Smooth muscle cell (in vitro differentiated cells): ENCODE measurements around the gene FAM89B. TPM values are rescaled to one million over a fixed set of nuclear protein-coding genes. Genes with fewer than 3 reads are reported as not detected.

Experiments
- DNase-seq: peaks from one replicate; lab custom pipeline; 2025; ENCODE audit not compliant: unreplicated experiment; lab: John Stamatoyannopoulos, UW
- H2AFZ ChIP-seq: fragments of 200-600 bp; sonication (generic); 2 replicates; pipeline ENCODE4 v1.6.0; 2016; ENCODE audit warnings: antibody characterized with exemption, low read depth, mild to moderate bottlenecking
- H3F3A ChIP-seq: fragments of 200-600 bp; sonication (generic); 2 replicates; pipeline ENCODE4 v1.6.0; 2017; ENCODE audit warnings: antibody characterized with exemption, low read depth
- H3K27ac ChIP-seq: fragments of 200-600 bp; sonication (generic); 2 replicates; pipeline ENCODE4 v1.5.1; 2016; ENCODE audit warnings: low read depth, mild to moderate bottlenecking
- H3K27me3 ChIP-seq: fragments of 200-600 bp; sonication (generic); 2 replicates; pipeline ENCODE4 v1.6.1; 2016; ENCODE audit warnings: low read depth, mild to moderate bottlenecking
- H3K36me3 ChIP-seq: fragments of 200-600 bp; sonication (generic); 2 replicates; pipeline ENCODE4 v1.5.1; 2016; ENCODE audit warnings: low read depth
- H3K4me1 ChIP-seq: fragments of 200-600 bp; sonication (generic); 2 replicates; pipeline ENCODE4 v1.5.1; 2016; ENCODE audit warnings: low read depth
- H3K4me2 ChIP-seq: fragments of 200-600 bp; sonication (generic); 2 replicates; pipeline ENCODE4 v1.6.0; 2016; ENCODE audit warnings: mild to moderate bottlenecking
- H3K4me3 ChIP-seq: fragments of 200-600 bp; sonication (generic); 2 replicates; pipeline ENCODE4 v1.5.1; 2016; ENCODE audit warnings: mild to moderate bottlenecking
- H3K79me2 ChIP-seq: fragments of 200-600 bp; sonication (generic); 2 replicates; pipeline ENCODE4 v1.6.0; 2016; ENCODE audit warnings: low read depth, mild to moderate bottlenecking
- H3K9ac ChIP-seq: fragments of 200-600 bp; sonication (generic); 2 replicates; pipeline ENCODE4 v1.6.0; 2016; ENCODE audit warnings: low read depth
- H3K9me3 ChIP-seq: fragments of 200-600 bp; sonication (generic); replicated peaks from 2 replicates; pipeline ENCODE4 v1.5.1; 2016; ENCODE audit warnings: low read depth
- H4K20me1 ChIP-seq: fragments of 200-600 bp; sonication (generic); 2 replicates; pipeline ENCODE4 v1.6.0; 2016; ENCODE audit warnings: low read depth
- CTCF ChIP-seq: fragments of 200-600 bp; sonication (generic); IDR thresholded peaks from 2 replicates; pipeline ENCODE4 v1.5.1; 2017; ENCODE audit warnings: borderline replicate concordance, mild to moderate bottlenecking, antibody characterized with exemption; ENCODE audit not compliant: insufficient read depth, poor library complexity, severe bottlenecking
- WGBS: methylation state at CpG from one replicate; pipeline ENCODE4 v1.1.7; 2016; ENCODE audit warnings: low lambda C conversion rate; 5-methylcytosine and 5-hydroxymethylcytosine counted together
- polyA plus RNA-seq: library from polyadenylated mRNA; unstranded; fragments of >200 nt; fragmentation: Nextera tagmentation; extraction: Ambion mirVana; gene quantifications from 2 replicates; pipeline ENCODE4 v1.2.1, GENCODE V29; 2016
- total RNA-seq: library from RNA; depleted of rRNA; stranded (reverse); fragments of >200 nt; gene quantifications from 2 replicates; pipeline ENCODE4 v1.2.3, GENCODE V29; 2014

The FAM89B gene
- total and polyA plus RNA-seq, 2 experiments from 2014 or later = 63.9 to 174 TPM

- Histone ChIP-seq H3K9ac (no peak overlapping the region), H3K36me3 (no peaks in the 10 kb centered on the region), H3K27ac (peak overlapping the region; percentile 24), H3K79me2 (no peaks in the 10 kb centered on the region), H3K4me3 (peak overlapping the region; percentile 51), H4K20me1 (peaks cover 57% of the 10 kb centered on the region), H3K27me3 (no peaks in the 10 kb centered on the region), H3K4me1 (peaks cover 11% of the 10 kb centered on the region), H3K4me2 (peak overlapping the region; percentile 83), H2AFZ (no peak overlapping the region), H3K9me3 (no peaks in the 10 kb centered on the region), H3F3A (peaks cover 24% of the 10 kb centered on the region)
- no peak for DNase-seq
- TF ChIP-seq CTCF = no peak
- WGBS = 13% methylated on average over 62 of the region's 92 CpGs
These were observed 33.2 kb upstream of the FAM89B start for GRCh38 chr11:65538915-65539743.

DNA sequence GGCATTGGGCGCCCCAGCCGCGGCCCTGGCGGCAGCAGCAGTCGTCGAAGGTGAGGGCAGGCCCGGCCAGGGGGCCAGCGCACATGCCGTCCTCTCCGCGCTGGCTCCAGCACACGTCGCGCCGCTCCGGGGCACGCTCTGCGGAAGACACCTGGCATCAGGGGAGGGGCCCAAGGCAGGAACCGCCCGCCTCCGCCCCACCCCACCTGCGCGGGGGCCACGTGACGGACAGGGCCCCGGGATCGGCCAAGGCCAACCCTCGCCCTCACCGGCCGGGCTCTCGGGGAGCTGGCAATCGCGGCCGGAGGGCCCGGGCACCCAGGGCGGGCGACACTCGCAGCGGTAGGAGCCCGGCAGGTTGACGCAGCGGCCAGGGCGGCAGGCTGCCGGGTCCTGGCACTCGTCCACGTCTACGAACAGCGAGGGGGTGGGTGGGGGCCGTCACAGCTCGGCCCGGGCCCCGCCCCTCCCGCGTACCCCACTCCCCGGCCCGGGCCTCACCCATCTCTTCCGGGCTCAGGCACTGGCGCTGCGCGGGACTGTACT, 32.5 kb upstream of the FAM89B start:
- TF ChIP-seq CTCF = no peak
- no peaks in the 10 kb centered on the region for H3K79me2 ChIP-seq
- peak overlapping the region; percentile 83 for H3K4me2 ChIP-seq
- H3K4me3 ChIP-seq = peak overlapping the region; percentile 51
- DNase-seq = no peak
- peaks cover 11% of the 10 kb centered on the region for H3K4me1 ChIP-seq
- H3K27ac ChIP-seq = peak overlapping the region; percentile 24
- no peak overlapping the region for H3K9ac ChIP-seq
- WGBS = 4% methylated on average over 56 of the region's 60 CpGs
- peaks cover 24% of the 10 kb centered on the region for H3F3A ChIP-seq
- H3K36me3 ChIP-seq = no peaks in the 10 kb centered on the region
- no peak overlapping the region for H2AFZ ChIP-seq
- no peaks in the 10 kb centered on the region for H3K27me3 ChIP-seq
- no peaks in the 10 kb centered on the region for H3K9me3 ChIP-seq
- H4K20me1 ChIP-seq = peaks cover 50% of the 10 kb centered on the region

- Histone ChIP-seq H3K79me2 (no peaks in the 10 kb centered on the region), H3K27me3 (no peaks in the 10 kb centered on the region), H3K27ac (peak overlapping the region; percentile 48), H3K4me1 (peaks cover 11% of the 10 kb centered on the region), H4K20me1 (peaks cover 43% of the 10 kb centered on the region), H3K9ac (no peak overlapping the region), H3F3A (peaks cover 24% of the 10 kb centered on the region), H3K4me3 (peak overlapping the region; percentile 51), H2AFZ (no peak overlapping the region), H3K9me3 (no peaks in the 10 kb centered on the region), H3K36me3 (no peaks in the 10 kb centered on the region), H3K4me2 (peak overlapping the region; percentile 83)
- 2% methylated on average over 52 of the region's 78 CpGs for WGBS
- TF ChIP-seq CTCF = peak; percentile 85
- DNase-seq = peak; percentile 96
These were observed 31.8 kb upstream of the FAM89B start for GRCh38 chr11:65540290-65541092.
